HG03565 (cell line): ENCODE data around the gene BCL2L1.

Source experiments
- ATAC-seq: cut with Tn5 transposase; IDR thresholded peaks from one replicate; pipeline ENCODE4 v1.9.1; 2021; ENCODE audit warnings: mild to moderate bottlenecking, moderate library complexity; ENCODE audit not compliant: unreplicated experiment

The BCL2L1 gene

GRCh38 chr20:31731321-31731717, 8.7 kb upstream of the BCL2L1 start:
- ATAC-seq, result no peak

GRCh38 chr20:31723319-31724078, 831 bp upstream of the BCL2L1 start:
- ATAC-seq, result peak; percentile 84

- no peak for ATAC-seq
Observed at GRCh38 chr20:31723069-31723318, 326 bp upstream of the BCL2L1 start.

- ATAC-seq, result no peak
Observed at GRCh38 chr20:31721408-31722256, 1.0 kb downstream of the BCL2L1 start.

GRCh38 chr20:31720486-31721407, 1.9 kb downstream of the BCL2L1 start:
- no peak for ATAC-seq

- ATAC-seq, result no peak
Observed at GRCh38 chr20:31719644-31720485, 2.8 kb downstream of the BCL2L1 start.

GRCh38 chr20:31718952-31719643, 3.6 kb downstream of the BCL2L1 start:
- ATAC-seq, result no peak

- peak; percentile 46 for ATAC-seq
Observed at GRCh38 chr20:31717478-31718201, 5.0 kb downstream of the BCL2L1 start.

GRCh38 chr20:31716818-31717477, 5.7 kb downstream of the BCL2L1 start:
- no peak for ATAC-seq

- no peak for ATAC-seq
Observed at GRCh38 chr20:31716351-31716750, 6.3 kb downstream of the BCL2L1 start.

- no peak for ATAC-seq
Observed at GRCh38 chr20:31715766-31716165, 6.9 kb downstream of the BCL2L1 start.

- no peak for ATAC-seq
Observed at GRCh38 chr20:31713312-31714273, 9.1 kb downstream of the BCL2L1 start.

- no peak for ATAC-seq
Observed at GRCh38 chr20:31712564-31713311, 9.9 kb downstream of the BCL2L1 start.

- ATAC-seq, result no peak
Observed at GRCh38 chr20:31712112-31712553, 10.5 kb downstream of the BCL2L1 start.

- no peak for ATAC-seq
Observed at GRCh38 chr20:31711179-31712111, 11.2 kb downstream of the BCL2L1 start.
